Measurements from ENCODE around the gene RETREG1. TPM values are rescaled to one million over a fixed set of nuclear protein-coding genes. Genes with fewer than 3 reads are reported as not detected.

Gene RETREG1
- polyA plus RNA-seq, 1 of the 3 experiments (the other 2 are of a cell fraction) = 0.43 TPM

- Histone ChIP-seq H3K4me3 (ENCODE audit: low read depth in 2 of 2, low read length in 1 of 2) (no peak overlapping the region), H2AFZ (ENCODE audit: low read depth) (no peak overlapping the region), H3K9me2 (no peaks in the 10 kb centered on the region), H3K4me2 (no peak overlapping the region), H3K4me1 (ENCODE audit: control insufficient read depth in 1 of 2, insufficient read depth in 2 of 2, low read depth in 1 of 2, low read length in 1 of 2) (no peaks in the 10 kb centered on the region; a peak in 1 of 4 replicates), H3K27ac (ENCODE audit: low read depth in 2 of 2, low read length in 1 of 2) (no peak overlapping the region), H3K9ac (no peak overlapping the region), H4K20me1 (ENCODE audit: insufficient read depth) (no peaks in the 10 kb centered on the region), H3K27me3 (ENCODE audit: insufficient read depth) (no peaks in the 10 kb centered on the region), H3K79me2 (ENCODE audit: insufficient read depth) (no peaks in the 10 kb centered on the region), H3K9me3 (no peaks in the 10 kb centered on the region), H3F3A (replicated peaks; ENCODE audit: insufficient read depth) (peaks cover 7% of the 10 kb centered on the region), H3K36me3 (replicated peaks in 1 of 2; ENCODE audit: control insufficient read depth in 1 of 2, insufficient read depth in 2 of 2, low read length in 1 of 2) (no peaks in the 10 kb centered on the region)
- 44% methylated on average over 5 of the region's 6 CpGs for WGBS (ENCODE audit: low lambda C conversion rate)
- CTCF ChIA-PET = interaction anchor here (1.4 kb wide), 1 partner anchor 11 kb away, joined by 3 read pairs; no protein-coding TSS in a partner anchor
- DNase-seq = no peak
- TF ChIP-seq EP300 (IDR thresholded peaks at IDR 0.05; ENCODE audit: borderline replicate concordance in 1 of 2, low read depth in 1 of 2, low read length in 1 of 2) = no peak
- TF ChIP-seq FOXM1 (IDR thresholded peaks at IDR 0.05; ENCODE audit: low read depth) = no peak
- no peak for TF ChIP-seq FOXJ3 (CRISPR knock-in tag; IDR thresholded peaks at IDR 0.05)
- TF ChIP-seq, protein P1, sequence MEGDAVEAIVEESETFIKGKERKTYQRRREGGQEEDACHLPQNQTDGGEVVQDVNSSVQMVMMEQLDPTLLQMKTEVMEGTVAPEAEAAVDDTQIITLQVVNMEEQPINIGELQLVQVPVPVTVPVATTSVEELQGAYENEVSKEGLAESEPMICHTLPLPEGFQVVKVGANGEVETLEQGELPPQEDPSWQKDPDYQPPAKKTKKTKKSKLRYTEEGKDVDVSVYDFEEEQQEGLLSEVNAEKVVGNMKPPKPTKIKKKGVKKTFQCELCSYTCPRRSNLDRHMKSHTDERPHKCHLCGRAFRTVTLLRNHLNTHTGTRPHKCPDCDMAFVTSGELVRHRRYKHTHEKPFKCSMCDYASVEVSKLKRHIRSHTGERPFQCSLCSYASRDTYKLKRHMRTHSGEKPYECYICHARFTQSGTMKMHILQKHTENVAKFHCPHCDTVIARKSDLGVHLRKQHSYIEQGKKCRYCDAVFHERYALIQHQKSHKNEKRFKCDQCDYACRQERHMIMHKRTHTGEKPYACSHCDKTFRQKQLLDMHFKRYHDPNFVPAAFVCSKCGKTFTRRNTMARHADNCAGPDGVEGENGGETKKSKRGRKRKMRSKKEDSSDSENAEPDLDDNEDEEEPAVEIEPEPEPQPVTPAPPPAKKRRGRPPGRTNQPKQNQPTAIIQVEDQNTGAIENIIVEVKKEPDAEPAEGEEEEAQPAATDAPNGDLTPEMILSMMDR (IDR thresholded peaks at IDR 0.05) = no peak
- TF ChIP-seq YY1 (IDR thresholded peaks at IDR 0.05; ENCODE audit: low read depth) = no peak
- no peak for TF ChIP-seq EZH2phosphoT487 (IDR thresholded peaks at IDR 0.05; ENCODE audit: borderline replicate concordance, low read depth)
- no peak for TF ChIP-seq JUND (IDR thresholded peaks at IDR 0.05)
- no peak for TF ChIP-seq RAD21 (IDR thresholded peaks at IDR 0.05; ENCODE audit: low read length)
- no peak for TF ChIP-seq RXRA (IDR thresholded peaks at IDR 0.05; ENCODE audit: borderline replicate concordance, low read depth)
- TF ChIP-seq, protein P2, sequence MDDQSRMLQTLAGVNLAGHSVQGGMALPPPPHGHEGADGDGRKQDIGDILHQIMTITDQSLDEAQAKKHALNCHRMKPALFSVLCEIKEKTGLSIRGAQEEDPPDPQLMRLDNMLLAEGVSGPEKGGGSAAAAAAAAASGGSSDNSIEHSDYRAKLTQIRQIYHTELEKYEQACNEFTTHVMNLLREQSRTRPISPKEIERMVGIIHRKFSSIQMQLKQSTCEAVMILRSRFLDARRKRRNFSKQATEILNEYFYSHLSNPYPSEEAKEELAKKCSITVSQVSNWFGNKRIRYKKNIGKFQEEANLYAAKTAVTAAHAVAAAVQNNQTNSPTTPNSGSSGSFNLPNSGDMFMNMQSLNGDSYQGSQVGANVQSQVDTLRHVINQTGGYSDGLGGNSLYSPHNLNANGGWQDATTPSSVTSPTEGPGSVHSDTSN (IDR thresholded peaks at IDR 0.05) = no peak
- TF ChIP-seq RCOR1 (IDR thresholded peaks at IDR 0.05; ENCODE audit: low read length) = no peak
- no peak for TF ChIP-seq CHD2 (IDR thresholded peaks at IDR 0.05; ENCODE audit: low read length, partially characterized antibody)
- no peak for TF ChIP-seq SIN3A (IDR thresholded peaks at IDR 0.05; ENCODE audit: borderline replicate concordance, low read depth, low read length)
- TF ChIP-seq, protein P3, sequence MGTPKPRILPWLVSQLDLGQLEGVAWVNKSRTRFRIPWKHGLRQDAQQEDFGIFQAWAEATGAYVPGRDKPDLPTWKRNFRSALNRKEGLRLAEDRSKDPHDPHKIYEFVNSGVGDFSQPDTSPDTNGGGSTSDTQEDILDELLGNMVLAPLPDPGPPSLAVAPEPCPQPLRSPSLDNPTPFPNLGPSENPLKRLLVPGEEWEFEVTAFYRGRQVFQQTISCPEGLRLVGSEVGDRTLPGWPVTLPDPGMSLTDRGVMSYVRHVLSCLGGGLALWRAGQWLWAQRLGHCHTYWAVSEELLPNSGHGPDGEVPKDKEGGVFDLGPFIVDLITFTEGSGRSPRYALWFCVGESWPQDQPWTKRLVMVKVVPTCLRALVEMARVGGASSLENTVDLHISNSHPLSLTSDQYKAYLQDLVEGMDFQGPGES (IDR thresholded peaks at IDR 0.05; ENCODE audit: low read depth, low read length) = no peak
- no peak for TF ChIP-seq GATA2 (CRISPR knock-in tag; IDR thresholded peaks at IDR 0.05)
- TF ChIP-seq ELF1 (IDR thresholded peaks at IDR 0.05) = no peak
- TF ChIP-seq USF2 (IDR thresholded peaks at IDR 0.05; ENCODE audit: borderline replicate concordance, low read depth, low read length) = no peak
- TF ChIP-seq POLR2AphosphoS5 (IDR thresholded peaks at IDR 0.05; ENCODE audit: low read depth, low read length) = no peak
- TF ChIP-seq USF1 (IDR thresholded peaks at IDR 0.05; ENCODE audit: borderline replicate concordance, low read depth) = no peak
- TF ChIP-seq, protein P4, sequence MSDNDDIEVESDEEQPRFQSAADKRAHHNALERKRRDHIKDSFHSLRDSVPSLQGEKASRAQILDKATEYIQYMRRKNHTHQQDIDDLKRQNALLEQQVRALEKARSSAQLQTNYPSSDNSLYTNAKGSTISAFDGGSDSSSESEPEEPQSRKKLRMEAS (IDR thresholded peaks at IDR 0.05; ENCODE audit: low read depth) = no peak
- POLR2A ChIA-PET = no interaction called here
Observed at GRCh38 chr5:16536246-16536645, 80.6 kb downstream of the RETREG1 start.

All from SK-N-SH (cell line).